Natural killer cell (primary cell): ENCODE measurements around the gene PHIP. TPM values are rescaled to one million over a fixed set of nuclear protein-coding genes. Genes with fewer than 3 reads are reported as not detected.

Experiments used
- ATAC-seq, 3 donors: fragments of 150-1000 bp in 2 of 3; fragments of 200-7000 bp in 1 of 3; cut with Tn5 transposase; 1 replicate in 1 of 3; 2 replicates in 2 of 3; pipeline ENCODE4 v1.10.0; 2021; ENCODE audit warnings: mild to moderate bottlenecking in 2 of 3, moderate library complexity in 2 of 3
- DNase-seq, 2 donors: peaks; one replicate each; pipeline versions ENCODE4 v3.0.0 to v3.0.0-alpha.2; 2013 to 2021; ENCODE audit warnings: mixed read lengths in 1 of 2
- H3K27ac ChIP-seq: one replicate; pipeline ENCODE4 v1.5.1; 2013; ENCODE audit warnings: mild to moderate bottlenecking, low read length
- H3K27me3 ChIP-seq: one replicate; pipeline ENCODE4 v1.6.1; 2013; ENCODE audit warnings: low read length; ENCODE audit not compliant: control insufficient read depth, insufficient read depth
- H3K36me3 ChIP-seq: one replicate; pipeline ENCODE4 v1.6.1; 2013; ENCODE audit warnings: low read length; ENCODE audit not compliant: control insufficient read depth, insufficient read depth
- H3K4me1 ChIP-seq: one replicate; pipeline ENCODE4 v1.6.1; 2013; ENCODE audit warnings: low read length; ENCODE audit not compliant: control insufficient read depth, insufficient read depth
- H3K4me3 ChIP-seq: one replicate; pipeline ENCODE4 v1.5.1; 2013; ENCODE audit warnings: low read length
- H3K9me3 ChIP-seq: one replicate; pipeline ENCODE4 v1.6.1; 2013; ENCODE audit warnings: low read length; ENCODE audit not compliant: control insufficient read depth, insufficient read depth
- H3K27ac Mint-ChIP-seq, 2 donors: one replicate each; pipeline ENCODE4 v1.8.0; 2022; ENCODE audit warnings: mild to moderate bottlenecking in 2 of 2, mixed read lengths in 2 of 2, moderate library complexity in 1 of 2
- H3K27me3 Mint-ChIP-seq, 2 donors: one replicate each; pipeline ENCODE4 v1.8.0; 2022; ENCODE audit warnings: low read depth in 2 of 2, mixed read lengths in 2 of 2
- H3K36me3 Mint-ChIP-seq: one replicate; pipeline ENCODE4 v1.8.0; 2022; ENCODE audit warnings: mixed read lengths
- H3K4me1 Mint-ChIP-seq, 2 donors: one replicate each; pipeline ENCODE4 v1.8.0; 2022; ENCODE audit warnings: mixed read lengths in 2 of 2
- H3K4me3 Mint-ChIP-seq: one replicate; pipeline ENCODE4 v1.8.0; 2022; ENCODE audit warnings: mild to moderate bottlenecking, moderate library complexity, mixed read lengths
- H3K9me3 Mint-ChIP-seq, 2 donors: one replicate each; pipeline ENCODE4 v1.8.0; 2022; ENCODE audit warnings: mixed read lengths in 2 of 2
- CTCF ChIP-seq: fragments of 200-600 bp; IDR thresholded peaks from one replicate; pipeline ENCODE4 v1.8.0; 2022; ENCODE audit warnings: antibody characterized with exemption
- WGBS: methylation state at CpG from one replicate; pipeline ENCODE4 v1.1.7; 2013; ENCODE audit warnings: missing lambda C conversion rate; ENCODE audit not compliant: insufficient coverage; 5-methylcytosine and 5-hydroxymethylcytosine counted together
- intact Hi-C: fragments of 100-400 bp; cut with micrococcal nuclease; formaldehyde crosslinking; loops from one replicate; pipeline ENCODE4 v1.14.2; 2022
- total RNA-seq, 4 donors: library from RNA; stranded (reverse); fragments of 120-200 nt in 1 of 4; gene quantifications; one replicate each; pipeline versions ENCODE4 v1.2.3 to v1.2.4, GENCODE V29; 2013 to 2022

PHIP gene
- total RNA-seq, 3 donors from 2014 or later (not counting 1 experiment from before 2014, with no cell fraction given) = 38.5 to 45.6 (median 42.5) TPM

GRCh38 chr6:78910591-78911171 lies 167.4 kb downstream of the PHIP start:
- DNase-seq = no peak
- 5% methylated on average over 49 of the region's 49 CpGs for WGBS
- TF ChIP-seq CTCF = no peak

GRCh38 chr6:78910010-78910409 lies 168.0 kb downstream of the PHIP start:
- no peaks in the 10 kb centered on the region for H3K36me3 ChIP-seq
- peaks cover 16 to 31% of the 10 kb centered on the region in 2 donors for H3K27me3 Mint-ChIP-seq
- H3K27ac Mint-ChIP-seq = no peak overlapping the region
- H3K4me3 Mint-ChIP-seq = peak overlapping the region; percentile 43
- peaks cover 11% of the 10 kb centered on the region for H3K27me3 ChIP-seq
- 90% methylated on average over 10 of the region's 10 CpGs for WGBS
- intact Hi-C loops = no loop called here
- DNase-seq (no peak), ATAC-seq (no peak)
- no peak overlapping the region for H3K27ac ChIP-seq
- no peaks in the 10 kb centered on the region for H3K9me3 Mint-ChIP-seq
- H3K4me3 ChIP-seq = no peak overlapping the region
- H3K4me1 Mint-ChIP-seq = peaks cover 11 to 16% of the 10 kb centered on the region in 2 donors
- H3K36me3 Mint-ChIP-seq = peaks cover 12% of the 10 kb centered on the region
- H3K9me3 ChIP-seq = no peaks in the 10 kb centered on the region
- TF ChIP-seq CTCF = no peak
- no peaks in the 10 kb centered on the region for H3K4me1 ChIP-seq

More at GRCh38 chr6:78910591-78911171, 167.4 kb downstream of the PHIP start:
- Mint-ChIP-seq H3K27me3 (peaks cover 18 to 31% of the 10 kb centered on the region in 2 donors), H3K36me3 (peaks cover 12% of the 10 kb centered on the region), H3K4me1 (peaks cover 11 to 16% of the 10 kb centered on the region in 2 donors), H3K27ac (no peak overlapping the region), H3K9me3 (no peaks in the 10 kb centered on the region), H3K4me3 (peak overlapping the region; percentile 55)
- Histone ChIP-seq H3K4me3 (no peak overlapping the region), H3K27me3 (peaks cover 11% of the 10 kb centered on the region), H3K9me3 (no peaks in the 10 kb centered on the region), H3K27ac (no peak overlapping the region), H3K4me1 (no peaks in the 10 kb centered on the region), H3K36me3 (no peaks in the 10 kb centered on the region)
- intact Hi-C loops = no loop called here
- ATAC-seq = peak in 1 of 3 donors; percentile 52

- Histone ChIP-seq H3K4me3 (no peak overlapping the region), H3K27ac (no peak overlapping the region), H3K4me1 (no peaks in the 10 kb centered on the region), H3K9me3 (no peaks in the 10 kb centered on the region), H3K27me3 (peaks cover 11% of the 10 kb centered on the region), H3K36me3 (no peaks in the 10 kb centered on the region)
- ATAC-seq (no peak), DNase-seq (no peak)
- H3K36me3 Mint-ChIP-seq = peaks cover 12% of the 10 kb centered on the region
- peaks cover 16 to 31% of the 10 kb centered on the region in 2 donors for H3K27me3 Mint-ChIP-seq
- H3K4me3 Mint-ChIP-seq = peak overlapping the region; percentile 43
- WGBS = 29% methylated on average over 1 of the region's 3 CpGs
- no peaks in the 10 kb centered on the region for H3K9me3 Mint-ChIP-seq
- TF ChIP-seq CTCF = no peak
- peaks cover 11 to 16% of the 10 kb centered on the region in 2 donors for H3K4me1 Mint-ChIP-seq
- H3K27ac Mint-ChIP-seq = no peak overlapping the region
- intact Hi-C loops = no loop called here
Observed at GRCh38 chr6:78909391-78909790, 168.7 kb downstream of the PHIP start.

GRCh38 chr6:78908621-78909020 lies 169.4 kb downstream of the PHIP start:
- Histone ChIP-seq H3K27ac (no peak overlapping the region), H3K27me3 (peaks cover 11% of the 10 kb centered on the region), H3K36me3 (no peaks in the 10 kb centered on the region), H3K4me1 (no peaks in the 10 kb centered on the region), H3K4me3 (no peak overlapping the region), H3K9me3 (no peaks in the 10 kb centered on the region)
- 100% methylated on average over 2 of the region's 2 CpGs for WGBS
- Mint-ChIP-seq H3K4me3 (no peak overlapping the region), H3K27ac (no peak overlapping the region), H3K36me3 (peaks cover 12% of the 10 kb centered on the region), H3K9me3 (no peaks in the 10 kb centered on the region), H3K27me3 (peaks cover 16 to 31% of the 10 kb centered on the region in 2 donors), H3K4me1 (peaks cover 11 to 16% of the 10 kb centered on the region in 2 donors)
- ATAC-seq (no peak), DNase-seq (no peak)
- intact Hi-C loops = no loop called here
- no peak for TF ChIP-seq CTCF
